GM12872 (cell line): Measurements from ENCODE around the gene PPP2R2C.

Experiments
- CTCF ChIP-seq: IDR thresholded peaks from 3 replicates; pipeline ENCODE4 v1.5.1; 2011; ENCODE audit warnings: low read depth, mild to moderate bottlenecking, low read length, moderate library complexity; ENCODE audit not compliant: insufficient read depth

PPP2R2C gene

DNA sequence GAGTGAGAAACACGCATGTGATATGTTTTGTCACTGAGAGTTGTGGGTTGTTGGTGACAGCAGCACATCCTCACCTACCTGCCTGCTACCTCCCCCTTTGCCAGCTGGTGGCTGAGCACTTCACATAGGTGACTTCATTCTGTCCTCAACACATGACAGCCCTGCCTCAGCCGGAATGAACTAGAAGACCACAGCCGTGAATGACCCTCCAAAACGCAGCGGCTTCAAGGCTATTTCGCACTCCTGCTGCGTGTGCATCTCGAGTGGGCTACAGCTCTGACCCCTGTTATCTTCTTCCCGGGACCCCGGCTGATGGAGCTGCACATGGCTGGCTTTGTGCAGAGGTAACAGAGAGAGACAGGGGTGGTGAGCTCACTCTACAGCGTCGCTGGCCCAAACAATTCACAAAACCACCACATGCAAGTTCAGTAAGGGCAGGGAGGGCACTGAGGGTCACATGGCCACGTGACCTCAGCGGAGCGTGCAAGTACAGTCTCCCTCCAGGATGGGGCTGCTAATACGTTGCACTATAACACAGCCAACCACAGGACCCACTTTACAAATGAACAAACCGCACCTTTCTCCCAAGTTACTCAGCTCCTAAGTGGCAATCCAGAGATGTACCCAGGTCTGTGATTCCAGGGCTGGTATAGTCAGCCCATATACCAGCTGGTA lies 6.3 kb upstream of the PPP2R2C start:
- TF ChIP-seq CTCF: no peak

GRCh38 chr4:6476893-6477292 lies 4.5 kb upstream of the PPP2R2C start:
- TF ChIP-seq CTCF: no peak

DNA sequence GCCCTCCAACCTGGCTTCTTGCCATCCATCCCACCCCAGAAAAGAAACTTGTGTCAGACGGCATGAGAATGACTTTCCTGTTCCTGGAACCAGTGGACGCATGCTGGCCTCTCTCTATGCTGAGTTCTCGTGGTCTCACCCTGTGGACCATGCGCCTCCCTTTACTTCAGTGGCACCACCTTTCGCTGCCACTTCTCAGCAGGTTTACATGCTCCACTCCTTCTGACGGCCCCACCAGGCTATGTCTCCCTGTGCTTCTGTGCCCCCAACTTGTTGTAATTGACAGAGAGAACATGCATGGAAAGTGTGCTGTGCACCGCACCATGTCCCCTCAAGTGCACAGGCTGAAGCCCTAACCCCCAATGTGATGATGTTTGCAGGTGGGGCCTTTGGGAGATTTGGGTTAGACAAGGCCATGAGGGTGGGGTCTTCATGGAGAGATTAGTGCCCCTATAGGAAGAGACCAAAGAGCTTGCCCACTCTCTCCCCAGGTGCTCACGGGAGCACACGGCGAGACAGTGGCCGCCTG lies 3.1 kb upstream of the PPP2R2C start:
- no peak for TF ChIP-seq CTCF

DNA sequence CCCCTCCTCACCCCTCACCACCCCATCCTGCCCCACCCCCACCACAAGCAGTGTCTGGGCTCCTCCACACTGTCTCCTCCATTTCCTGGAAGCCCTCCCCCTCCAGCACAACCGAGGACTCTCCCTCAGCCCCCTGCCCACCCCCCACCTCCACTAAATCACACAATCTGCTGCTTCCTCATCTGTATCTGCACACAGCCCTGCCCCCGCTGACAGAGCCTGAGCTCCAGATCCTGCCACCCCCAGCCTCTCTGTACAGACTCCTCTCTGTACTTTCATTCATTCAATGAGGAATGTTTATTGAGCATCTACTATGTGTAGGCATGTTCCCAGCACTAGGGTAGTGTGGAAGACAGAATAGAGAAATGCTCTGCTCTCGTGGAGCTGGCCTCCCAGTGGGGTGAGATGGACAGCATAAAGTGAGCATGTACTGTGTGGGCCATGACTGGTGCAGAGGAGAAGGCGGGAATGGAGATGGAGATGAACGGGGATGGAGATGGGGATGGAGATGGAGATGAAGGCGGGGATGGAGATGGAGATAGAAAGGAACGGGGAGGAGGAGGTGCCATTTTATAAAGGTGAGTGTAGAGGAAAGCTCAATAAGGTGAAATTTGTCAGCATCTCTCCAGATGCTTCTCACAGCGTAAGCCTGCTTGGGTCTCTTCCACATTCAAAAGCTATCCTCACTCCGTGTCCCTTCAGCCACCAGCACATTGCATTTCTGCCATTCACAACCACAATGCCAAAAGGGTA lies 2.5 kb upstream of the PPP2R2C start:
- TF ChIP-seq CTCF: no peak

- TF ChIP-seq CTCF: peak; percentile 33; the same call in 1 of the 3 replicates
These were observed 1.7 kb upstream of the PPP2R2C start for GRCh38 chr4:6474053-6474568.

GRCh38 chr4:6473264-6474052 lies 1.0 kb upstream of the PPP2R2C start:
- TF ChIP-seq CTCF: no peak

- TF ChIP-seq CTCF: no peak
These were observed 417 bp downstream of the PPP2R2C start for GRCh38 chr4:6472008-6472386.
